H1 (cell line): ENCODE data around the gene IGF2R. TPM values are rescaled to one million over a fixed set of nuclear protein-coding genes. Genes with fewer than 3 reads are reported as not detected.

ENCODE experiments used
- CTCF ChIA-PET: fragments of 300-600 bp; sonication (Branson Sonifier 250); formaldehyde crosslinking; loops from one replicate; lab custom pipeline; 2021; ENCODE audit not compliant: partially characterized antibody; lab: Charles Lee
- POLR2A ChIA-PET: fragments of 300-600 bp; sonication (Branson Sonifier 250); formaldehyde crosslinking; loops from one replicate; lab custom pipeline; 2021; ENCODE audit warnings: inconsistent platforms; ENCODE audit not compliant: partially characterized antibody; lab: Charles Lee
- DNase-seq, 2 experiments: peaks; one replicate each; pipeline versions ENCODE4 v3.0.0 to v3.0.0-alpha.2; 2010 to 2022; ENCODE audit warnings: low spot score in 2 of 2, low read depth in 1 of 2, mixed read lengths in 1 of 2
- FAIRE-seq: peaks from 2 replicates; lab custom pipeline; 2011; peaks lifted over from hg19 to GRCh38; lab: Jason Lieb, UNC
- H2AFZ ChIP-seq: 2 replicates; pipeline ENCODE4 v1.8.1; 2012; ENCODE audit warnings: low read length, inconsistent platforms
- H2AK5ac ChIP-seq: 2 replicates; pipeline ENCODE4 v1.6.1; 2013; ENCODE audit warnings: low read depth, low read length
- H2BK120ac ChIP-seq: replicated peaks from 2 replicates; pipeline ENCODE3; 2013; ENCODE audit warnings: low read depth, low read length, inconsistent platforms
- H2BK12ac ChIP-seq: 2 replicates; pipeline ENCODE4 v1.6.1; 2013; ENCODE audit warnings: low read depth, low read length
- H2BK15ac ChIP-seq: 2 replicates; pipeline ENCODE4 v1.6.1; 2013; ENCODE audit warnings: low read length
- H2BK20ac ChIP-seq: 2 replicates; pipeline ENCODE4 v1.6.1; 2013; ENCODE audit warnings: low read length
- H2BK5ac ChIP-seq: 2 replicates; pipeline ENCODE4 v1.6.1; 2013; ENCODE audit warnings: low read depth, low read length
- H3K14ac ChIP-seq: 2 replicates; pipeline ENCODE4 v1.6.1; 2013; ENCODE audit warnings: inconsistent platforms; ENCODE audit not compliant: insufficient read length
- H3K18ac ChIP-seq: 2 replicates; pipeline ENCODE4 v1.6.1; 2013; ENCODE audit warnings: low read length; ENCODE audit errors: extremely low read depth
- H3K23ac ChIP-seq: 2 replicates; pipeline ENCODE4 v1.6.1; 2013; ENCODE audit warnings: inconsistent platforms; ENCODE audit not compliant: insufficient read length
- H3K23me2 ChIP-seq: 2 replicates; pipeline ENCODE4 v1.6.1; 2013; ENCODE audit warnings: low read depth, low read length
- H3K27ac ChIP-seq: 2 replicates; pipeline ENCODE4 v1.6.1; 2011; ENCODE audit warnings: low read depth, low read length, inconsistent platforms
- H3K27me3 ChIP-seq, 4 experiments: replicated peaks in 1 of 4; 1 replicate in 1 of 4; 2 replicates in 3 of 4; pipeline versions ENCODE4 v1.6.1 to v1.8.1; 2011 to 2013; ENCODE audit warnings: low read length in 3 of 4, mild to moderate bottlenecking in 3 of 4, inconsistent platforms in 2 of 4, mixed read lengths in 2 of 4, moderate library complexity in 1 of 4; ENCODE audit not compliant: control insufficient read depth in 3 of 4, insufficient read depth in 3 of 4; ENCODE audit errors: extremely low read depth in 1 of 4
- H3K36me3 ChIP-seq, 4 experiments: 2 replicates each; pipeline versions ENCODE4 v1.6.1 to v1.8.1; 2011 to 2013; ENCODE audit warnings: mild to moderate bottlenecking in 4 of 4, low read length in 3 of 4, moderate library complexity in 2 of 4, control low read depth in 1 of 4, inconsistent platforms in 1 of 4; ENCODE audit not compliant: insufficient read depth in 4 of 4, control insufficient read depth in 2 of 4
- H3K4ac ChIP-seq: replicated peaks from 2 replicates; pipeline ENCODE3; 2013; ENCODE audit warnings: low read length, low read depth, mixed read lengths, inconsistent platforms; ENCODE audit not compliant: insufficient read length
- H3K4me1 ChIP-seq, 4 experiments: replicated peaks in 1 of 4; 1 replicate in 1 of 4; 2 replicates in 3 of 4; pipeline versions ENCODE4 v1.6.1 to v1.8.1; 2011 to 2013; ENCODE audit warnings: low read length in 3 of 4, inconsistent platforms in 2 of 4, mixed read lengths in 1 of 4; ENCODE audit not compliant: insufficient read depth in 4 of 4, control insufficient read depth in 3 of 4
- H3K4me2 ChIP-seq, 2 experiments: 2 replicates each; pipeline versions ENCODE4 v1.6.1 to v1.8.1; 2011 to 2013; ENCODE audit warnings: low read depth in 2 of 2, low read length in 2 of 2, control low read depth in 1 of 2, inconsistent platforms in 1 of 2, mild to moderate bottlenecking in 1 of 2; ENCODE audit not compliant: insufficient read depth in 1 of 2
- H3K4me3 ChIP-seq, 4 experiments: fragments of 200-600, 300-600 bp in 1 of 4; sonication (generic), shearing (Covaris generic), sonication (Bioruptor Twin) in 1 of 4; 2 replicates each; pipeline versions ENCODE4 v1.5.1 to v1.8.1; 2011 to 2016; ENCODE audit warnings: low read length in 4 of 4, low read depth in 3 of 4, control low read depth in 2 of 4, inconsistent platforms in 2 of 4, mild to moderate bottlenecking in 2 of 4, mixed read lengths in 1 of 4, moderate library complexity in 1 of 4; ENCODE audit not compliant: insufficient read depth in 2 of 4; ENCODE audit errors: extremely low read depth in 1 of 4
- H3K56ac ChIP-seq: replicated peaks from 2 replicates; pipeline ENCODE3; 2013; ENCODE audit warnings: low read depth, mild to moderate bottlenecking, mixed read lengths, low read length, inconsistent platforms; ENCODE audit not compliant: insufficient read length
- H3K79me1 ChIP-seq: 2 replicates; pipeline ENCODE4 v1.6.1; 2013; ENCODE audit warnings: low read depth, low read length, control low read depth
- H3K79me2 ChIP-seq, 2 experiments: 2 replicates each; pipeline versions ENCODE4 v1.6.1 to v1.8.1; 2012 to 2013; ENCODE audit warnings: low read length in 2 of 2, mild to moderate bottlenecking in 2 of 2, inconsistent platforms in 1 of 2; ENCODE audit not compliant: insufficient read depth in 2 of 2, control insufficient read depth in 1 of 2
- H3K9ac ChIP-seq, 4 experiments: replicated peaks in 1 of 4; 1 replicate in 1 of 4; 2 replicates in 3 of 4; pipeline versions ENCODE4 v1.6.1 to v1.8.1; 2011 to 2013; ENCODE audit warnings: low read depth in 3 of 4, low read length in 3 of 4, control low read depth in 2 of 4, mild to moderate bottlenecking in 2 of 4, moderate library complexity in 2 of 4, inconsistent platforms in 1 of 4; ENCODE audit errors: extremely low read depth in 1 of 4
- H3K9me3 ChIP-seq, 2 experiments: 2 replicates each; pipeline versions ENCODE4 v1.6.1 to v1.8.1; 2012 to 2013; ENCODE audit warnings: mild to moderate bottlenecking in 2 of 2, moderate library complexity in 2 of 2, control low read depth in 1 of 2, inconsistent platforms in 1 of 2, low read depth in 1 of 2, low read length in 1 of 2, mixed read lengths in 1 of 2; ENCODE audit not compliant: insufficient read depth in 2 of 2
- H4K20me1 ChIP-seq, 2 experiments: replicated peaks in 1 of 2; 2 replicates each; pipeline versions ENCODE3 to v1.8.1; 2011 to 2013; ENCODE audit warnings: inconsistent platforms in 2 of 2, low read length in 2 of 2, mild to moderate bottlenecking in 1 of 2; ENCODE audit not compliant: insufficient read depth in 2 of 2, control insufficient read depth in 1 of 2
- H4K5ac ChIP-seq: 2 replicates; pipeline ENCODE4 v1.6.1; 2013; ENCODE audit warnings: low read length, low read depth, mixed read lengths, inconsistent platforms; ENCODE audit not compliant: insufficient read length
- H4K8ac ChIP-seq: 2 replicates; pipeline ENCODE4 v1.8.0; 2013; ENCODE audit warnings: mild to moderate bottlenecking, moderate library complexity, low read length, inconsistent platforms; ENCODE audit not compliant: insufficient read depth; ENCODE audit errors: extremely low read depth
- H4K91ac ChIP-seq: replicated peaks from 2 replicates; pipeline ENCODE3; 2013; ENCODE audit warnings: low read length, mixed read lengths, inconsistent platforms; ENCODE audit not compliant: insufficient read length
- ASH2L ChIP-seq: fragments of 200-600, 300-600 bp; sonication (generic); IDR thresholded peaks from one replicate; pipeline ENCODE4 v1.7.1; 2017; ENCODE audit warnings: low read length
- CREB1 ChIP-seq: IDR thresholded peaks from 2 replicates; pipeline ENCODE4 v1.6.1; 2012; ENCODE audit warnings: inconsistent platforms
- WGBS, 2 experiments: shearing (Covaris generic) in 1 of 2; methylation state at CpG; one replicate each; pipeline versions ENCODE4 v1.1.6 to v1.1.7; 2013 to 2015; ENCODE audit warnings: low lambda C conversion rate in 2 of 2, mixed read lengths in 2 of 2, inconsistent platforms in 1 of 2, low coverage in 1 of 2, missing lambda C conversion rate in 1 of 2; ENCODE audit not compliant: insufficient replicate concordance in 2 of 2, insufficient coverage in 1 of 2, insufficient read length in 1 of 2; ENCODE audit errors: extremely low coverage in 1 of 2, missing lambda C conversion rate in 1 of 2; 5-methylcytosine and 5-hydroxymethylcytosine counted together
- polyA plus RNA-seq, 7 experiments: library from polyadenylated mRNA; depleted of rRNA in 3 of 7; stranded (reverse) in 5 of 7; unstranded in 2 of 7; fragments of >200 nt in 5 of 7; fragments of 200-250 nt in 2 of 7; gene quantifications; 1 replicate in 5 of 7; 2 replicates in 1 of 7; 4 replicates in 1 of 7; pipeline versions ENCODE4 v1.2.1 to v1.2.3, GENCODE V29; 2011 to 2013; ENCODE audit warnings: missing spikeins in 2 of 7, mixed read lengths in 2 of 7
- total RNA-seq: library from RNA; stranded (reverse); fragmentation: NEBNext Ultra II Directional; extraction: Animal tissue kit (Norgen Biotek cat#: 25700); gene quantifications from 2 replicates; pipeline ENCODE4 v1.2.1, GENCODE V29; 2021

IGF2R gene
- total and polyA plus RNA-seq, 2 of the 8 experiments (the other 6 are each of a cell fraction or from before 2014, with no cell fraction given): 20.6 to 74.1 TPM

DNA sequence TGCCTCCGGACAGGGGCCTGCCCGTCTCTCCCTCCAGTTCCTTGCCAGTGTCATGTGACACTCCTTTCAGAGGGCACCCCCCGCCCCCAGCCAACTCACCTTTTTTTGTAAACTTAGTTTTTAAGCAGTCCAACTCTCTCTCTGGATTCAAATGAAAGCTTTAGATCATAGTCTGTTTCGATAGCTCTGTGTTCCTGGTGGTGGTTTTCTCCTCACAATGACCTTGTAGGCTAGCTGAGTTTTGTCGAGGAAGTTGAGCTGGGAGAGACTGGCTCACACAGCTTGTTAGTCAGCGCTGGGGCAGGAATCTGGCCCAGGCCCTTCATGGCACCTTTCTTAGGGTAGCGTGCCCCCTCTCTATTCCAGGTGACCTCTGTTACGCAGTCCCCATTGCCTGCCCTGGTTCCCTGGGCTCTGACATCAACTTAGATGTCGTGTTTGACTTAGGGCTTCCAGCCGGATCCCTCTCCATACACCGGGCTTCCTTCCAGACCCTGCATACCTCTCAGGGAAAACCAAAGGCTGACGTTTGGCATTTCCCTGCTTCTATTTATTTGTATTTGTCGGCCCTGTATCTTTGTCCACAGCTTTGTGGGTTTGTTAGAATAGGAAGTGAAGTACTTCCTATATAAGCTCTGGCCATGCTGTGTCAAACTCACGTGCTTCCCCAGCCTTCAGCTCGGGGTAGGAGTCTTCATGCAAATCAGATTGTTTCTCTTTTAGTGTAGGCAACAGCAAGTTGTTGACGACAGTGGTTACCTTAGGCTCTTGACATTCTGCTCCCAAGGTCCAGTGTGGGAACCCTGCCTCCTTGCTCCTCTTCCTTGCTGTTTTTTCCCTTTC, 12.7 kb downstream of the IGF2R start:
- CTCF ChIA-PET: interaction anchor here (0.5 to 1.5 kb wide), 3 partner anchors 11 to 116 kb away, joined by 3 to 6 read pairs (median 3); no protein-coding TSS in a partner anchor

More for the DNA sequence above, 12.7 kb downstream of the IGF2R start:
- H2BK20ac ChIP-seq: no peak overlapping the region
- H2BK15ac ChIP-seq: no peak overlapping the region
- H4K91ac ChIP-seq: no peak overlapping the region
- H3K79me1 ChIP-seq: peaks cover 29% of the 10 kb centered on the region
- no peak overlapping the region for H3K4me3 ChIP-seq
- H3K27me3 ChIP-seq: no peaks in the 10 kb centered on the region
- peaks cover 19 to 33% (median 29%) of the 10 kb centered on the region in 4 experiments for H3K4me1 ChIP-seq
- TF ChIP-seq CREB1: no peak
- peak; percentile 1 for TF ChIP-seq ASH2L
- H3K4me2 ChIP-seq: peak overlapping the region; percentile 11 to 32; a peak in 2 of 4 replicates
- no peaks in the 10 kb centered on the region for H3K36me3 ChIP-seq
- H3K4ac ChIP-seq: no peak overlapping the region
- H2BK12ac ChIP-seq: 0 out of 2 replicates have a peak overlapping the region, but pooled peaks have one; percentile 87
- H3K56ac ChIP-seq: no peak overlapping the region
- POLR2A ChIA-PET: interaction anchor here (0.9 to 1.4 kb wide), 3 partner anchors 9 to 255 kb away, joined by 3 to 4 read pairs (median 3); partner anchors contain the start of gene WTAP
- DNase-seq: no peak
- peak overlapping the region; percentile 97; the same call in 1 of the 2 replicates for H2AK5ac ChIP-seq
- no peak overlapping the region; a peak in 2 of 7 replicates for H3K9ac ChIP-seq
- H4K20me1 ChIP-seq: peaks cover 44 to 59% of the 10 kb centered on the region in 2 experiments
- H3K9me3 ChIP-seq: no peaks in the 10 kb centered on the region
- H2AFZ ChIP-seq: no peak overlapping the region
- H2BK120ac ChIP-seq: no peak overlapping the region
- H3K79me2 ChIP-seq: peaks cover 30 to 99% of the 10 kb centered on the region in 2 experiments
- 76% methylated on average over 16 of the region's 16 CpGs; no CpG with 5 or more reads in 1 of the 2 experiments for WGBS, 2 experiments
- H3K23me2 ChIP-seq: peaks cover 3% of the 10 kb centered on the region; the same call in 1 of the 2 replicates
- peak overlapping the region; percentile 11; the same call in 1 of the 2 replicates for H4K8ac ChIP-seq
- H3K14ac ChIP-seq: no peak overlapping the region
- FAIRE-seq: no peak
- H3K18ac ChIP-seq: peak overlapping the region; percentile 43
- no peak overlapping the region for H3K23ac ChIP-seq
- peak overlapping the region; percentile 33; the same call in 1 of the 2 replicates for H3K27ac ChIP-seq
- H2BK5ac ChIP-seq: peak overlapping the region; percentile 90; the same call in 1 of the 2 replicates
- H4K5ac ChIP-seq: no peak overlapping the region
